Keratinocyte (primary cell): ENCODE data around the gene PRAMEF17. TPM values are rescaled to one million over a fixed set of nuclear protein-coding genes. Genes with fewer than 3 reads are reported as not detected.
"Not testable (repeated sequence)": the region's sequence is repeated elsewhere in the genome, so short reads cannot be mapped to it uniquely, and the experiment has no call there.

Experiments
- DNase-seq: peaks from one replicate; pipeline ENCODE4 v3.0.0-alpha.2; 2011; ENCODE audit warnings: low read depth, missing footprints, low spot score
- FAIRE-seq: peaks from 2 replicates; lab custom pipeline; 2011; peaks lifted over from hg19 to GRCh38; lab: Jason Lieb, UNC
- H2AFZ ChIP-seq: 2 replicates; pipeline ENCODE4 v1.6.0; 2012; ENCODE audit warnings: low read length, control low read depth, inconsistent platforms; ENCODE audit not compliant: control insufficient read depth
- H3K27ac ChIP-seq: 2 replicates; pipeline ENCODE4 v1.5.1; 2011; ENCODE audit warnings: low read length; ENCODE audit not compliant: control insufficient read depth, insufficient read depth
- H3K27me3 ChIP-seq: 3 replicates; pipeline ENCODE4 v1.6.0; 2011; ENCODE audit warnings: low read length; ENCODE audit not compliant: control insufficient read depth, insufficient read depth; ENCODE audit errors: extremely low read depth
- H3K36me3 ChIP-seq, 2 experiments: 2 replicates in 1 of 2; 3 replicates in 1 of 2; pipeline ENCODE4 v1.5.1; 2011; ENCODE audit warnings: low read length in 2 of 2, mild to moderate bottlenecking in 1 of 2; ENCODE audit not compliant: control insufficient read depth in 2 of 2, insufficient read depth in 2 of 2; ENCODE audit errors: extremely low read depth in 1 of 2
- H3K4me1 ChIP-seq: 3 replicates; pipeline ENCODE4 v1.5.1; 2011; ENCODE audit warnings: low read length; ENCODE audit not compliant: control insufficient read depth, insufficient read depth; ENCODE audit errors: extremely low read depth
- H3K4me2 ChIP-seq: 3 replicates; pipeline ENCODE4 v1.6.0; 2011; ENCODE audit warnings: low read depth, low read length; ENCODE audit not compliant: control insufficient read depth, insufficient read depth; ENCODE audit errors: extremely low read depth
- H3K4me3 ChIP-seq, 3 experiments: fragments of 200-600 bp in 1 of 3; sonication (generic) in 1 of 3; 2 replicates in 2 of 3; 3 replicates in 1 of 3; pipeline ENCODE4 v1.5.1; 2011 to 2016; ENCODE audit warnings: low read length in 3 of 3, mild to moderate bottlenecking in 3 of 3, control low read depth in 2 of 3, inconsistent platforms in 1 of 3, low read depth in 1 of 3, mixed read lengths in 1 of 3, mixed run types in 1 of 3, moderate library complexity in 1 of 3; ENCODE audit not compliant: control insufficient read depth in 2 of 3, insufficient read depth in 2 of 3; ENCODE audit errors: extremely low read depth in 1 of 3
- H3K79me2 ChIP-seq: 2 replicates; pipeline ENCODE4 v1.6.0; 2012; ENCODE audit warnings: low read length; ENCODE audit not compliant: control insufficient read depth, insufficient read depth
- H3K9ac ChIP-seq: 3 replicates; pipeline ENCODE4 v1.6.0; 2011; ENCODE audit warnings: low read length; ENCODE audit not compliant: control insufficient read depth, insufficient read depth; ENCODE audit errors: extremely low read depth
- H3K9me1 ChIP-seq: 3 replicates; pipeline ENCODE4 v1.6.0; 2011; ENCODE audit warnings: low read length; ENCODE audit not compliant: control insufficient read depth, insufficient read depth; ENCODE audit errors: extremely low read depth
- H3K9me3 ChIP-seq: 2 replicates; pipeline ENCODE4 v1.5.1; 2012; ENCODE audit warnings: low read depth, low read length; ENCODE audit not compliant: control insufficient read depth
- H4K20me1 ChIP-seq: 3 replicates; pipeline ENCODE4 v1.6.0; 2011; ENCODE audit warnings: low read length; ENCODE audit not compliant: control insufficient read depth, insufficient read depth; ENCODE audit errors: extremely low read depth
- dilution Hi-C: fragments of 300-500 bp; cut with MboI; formaldehyde crosslinking; loops from one replicate; pipeline ENCODE4 v1.7.0; 2020; ENCODE audit warnings: low sequenced_read_pairs; ENCODE audit not compliant: extremely low pct_ligation_motif_present
- polyA plus RNA-seq, 5 experiments: library from polyadenylated mRNA; depleted of rRNA in 3 of 5; stranded (reverse) in 3 of 5; stranded (forward) in 1 of 5; unstranded in 1 of 5; fragments of >200 nt; gene quantifications; 1 replicate in 1 of 5; 2 replicates in 3 of 5; 3 replicates in 1 of 5; pipeline versions ENCODE4 v1.2.1 to v1.2.3, GENCODE V29; 2011 to 2012; ENCODE audit warnings: missing spikeins in 2 of 5, low read depth in 1 of 5, low replicate concordance in 1 of 5
- TF ChIP-seq, protein P1 (sequence below), 3 experiments: IDR thresholded peaks in 1 of 3; conservative IDR thresholded peaks in 1 of 3; optimal IDR thresholded peaks in 1 of 3; 2 replicates in 2 of 3; 3 replicates in 1 of 3; pipeline versions ENCODE3 to v1.5.1; 2011; ENCODE audit warnings: low read length in 3 of 3, mild to moderate bottlenecking in 3 of 3, moderate library complexity in 2 of 3, control low read depth in 1 of 3, inconsistent platforms in 1 of 3; ENCODE audit not compliant: insufficient read depth in 2 of 3; ENCODE audit errors: extremely low read depth in 1 of 3

PRAMEF17 gene
- polyA plus RNA-seq, 1 donor (not counting 4 experiments of a cell fraction or from before 2014, with no cell fraction given) = not detected

- peak; percentile 4 for DNase-seq
- H2AFZ ChIP-seq, FAIRE-seq, H3K9me3 ChIP-seq, H3K4me3 ChIP-seq, H3K4me1 ChIP-seq, H3K9ac ChIP-seq, H3K4me2 ChIP-seq, H3K79me2 ChIP-seq, H3K27ac ChIP-seq, dilution Hi-C loops, H4K20me1 ChIP-seq, H3K36me3 ChIP-seq, H3K27me3 ChIP-seq, H3K9me1 ChIP-seq: not testable (repeated sequence)
- TF ChIP-seq, protein P1, sequence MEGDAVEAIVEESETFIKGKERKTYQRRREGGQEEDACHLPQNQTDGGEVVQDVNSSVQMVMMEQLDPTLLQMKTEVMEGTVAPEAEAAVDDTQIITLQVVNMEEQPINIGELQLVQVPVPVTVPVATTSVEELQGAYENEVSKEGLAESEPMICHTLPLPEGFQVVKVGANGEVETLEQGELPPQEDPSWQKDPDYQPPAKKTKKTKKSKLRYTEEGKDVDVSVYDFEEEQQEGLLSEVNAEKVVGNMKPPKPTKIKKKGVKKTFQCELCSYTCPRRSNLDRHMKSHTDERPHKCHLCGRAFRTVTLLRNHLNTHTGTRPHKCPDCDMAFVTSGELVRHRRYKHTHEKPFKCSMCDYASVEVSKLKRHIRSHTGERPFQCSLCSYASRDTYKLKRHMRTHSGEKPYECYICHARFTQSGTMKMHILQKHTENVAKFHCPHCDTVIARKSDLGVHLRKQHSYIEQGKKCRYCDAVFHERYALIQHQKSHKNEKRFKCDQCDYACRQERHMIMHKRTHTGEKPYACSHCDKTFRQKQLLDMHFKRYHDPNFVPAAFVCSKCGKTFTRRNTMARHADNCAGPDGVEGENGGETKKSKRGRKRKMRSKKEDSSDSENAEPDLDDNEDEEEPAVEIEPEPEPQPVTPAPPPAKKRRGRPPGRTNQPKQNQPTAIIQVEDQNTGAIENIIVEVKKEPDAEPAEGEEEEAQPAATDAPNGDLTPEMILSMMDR (optimal IDR thresholded peaks at IDR 0.05 in 1 of 3, IDR thresholded peaks at IDR 0.05 in 1 of 3, conservative IDR thresholded peaks at IDR 0.05 in 1 of 3; ENCODE audit: extremely low read depth in 1 of 3, insufficient read depth in 2 of 3, low read length in 3 of 3) = peak in 2 of 3 experiments; percentile 27 to 29
Measured at GRCh38 chr1:13356774-13357173, 32.7 kb upstream of the PRAMEF17 start.

GRCh38 chr1:13362364-13362763, 27.1 kb upstream of the PRAMEF17 start:
- H3K4me1 ChIP-seq, H3K27me3 ChIP-seq, H3K27ac ChIP-seq, H3K9ac ChIP-seq, H2AFZ ChIP-seq, H3K9me3 ChIP-seq, H3K4me2 ChIP-seq, FAIRE-seq, DNase-seq, dilution Hi-C loops, H4K20me1 ChIP-seq, H3K79me2 ChIP-seq, H3K36me3 ChIP-seq, H3K4me3 ChIP-seq, H3K9me1 ChIP-seq: not testable (repeated sequence)

GRCh38 chr1:13364928-13365327, 24.5 kb upstream of the PRAMEF17 start:
- FAIRE-seq, H3K27ac ChIP-seq, H3K4me3 ChIP-seq, H3K36me3 ChIP-seq, H4K20me1 ChIP-seq, dilution Hi-C loops, H3K4me2 ChIP-seq, H3K27me3 ChIP-seq, H3K9ac ChIP-seq, H2AFZ ChIP-seq, H3K9me1 ChIP-seq, H3K4me1 ChIP-seq, DNase-seq, H3K9me3 ChIP-seq, H3K79me2 ChIP-seq: not testable (repeated sequence)

- H3K27ac ChIP-seq, H3K4me3 ChIP-seq, H4K20me1 ChIP-seq, H3K4me2 ChIP-seq, H2AFZ ChIP-seq, H3K9ac ChIP-seq, H3K4me1 ChIP-seq, H3K9me3 ChIP-seq, H3K36me3 ChIP-seq, H3K79me2 ChIP-seq, FAIRE-seq, H3K27me3 ChIP-seq, dilution Hi-C loops, H3K9me1 ChIP-seq, DNase-seq: not testable (repeated sequence)
Measured at GRCh38 chr1:13366536-13366935, 22.9 kb upstream of the PRAMEF17 start.
